MM.1S (cell line): ENCODE results near the gene ZNF570.

Experiments
- DNase-seq: peaks from one replicate; pipeline ENCODE4 v3.0.0-alpha.2; 2015
- H2AFZ ChIP-seq: fragments of 300-600 bp; sonication (generic); 2 replicates; pipeline ENCODE4 v1.6.0; 2016; ENCODE audit warnings: antibody characterized with exemption, low read length
- H3F3A ChIP-seq: fragments of 300-600 bp; sonication (generic); 2 replicates; pipeline ENCODE4 v1.6.1; 2016; ENCODE audit warnings: mild to moderate bottlenecking, antibody characterized with exemption, low read length, moderate library complexity, mixed read lengths; ENCODE audit not compliant: insufficient read depth
- H3K27ac ChIP-seq: fragments of 300-600 bp; sonication (generic); 2 replicates; pipeline ENCODE4 v1.5.1; 2016; ENCODE audit warnings: mild to moderate bottlenecking, low read length
- H3K27me3 ChIP-seq: fragments of 300-600 bp; sonication (generic); replicated peaks from 2 replicates; pipeline ENCODE4 v1.6.0; 2016; ENCODE audit warnings: low read length; ENCODE audit not compliant: insufficient read depth
- H3K36me3 ChIP-seq: fragments of 300-600 bp; sonication (generic); replicated peaks from 2 replicates; pipeline ENCODE4 v1.6.1; 2016; ENCODE audit warnings: mild to moderate bottlenecking, low read length, mixed read lengths; ENCODE audit not compliant: insufficient read depth
- H3K4me1 ChIP-seq: fragments of 300-600 bp; sonication (generic); 2 replicates; pipeline ENCODE4 v1.6.1; 2016; ENCODE audit warnings: low read length, mixed read lengths
- H3K4me2 ChIP-seq: fragments of 300-600 bp; sonication (generic); 2 replicates; pipeline ENCODE4 v1.6.0; 2016; ENCODE audit warnings: low read depth, low read length
- H3K4me3 ChIP-seq: fragments of 300-600 bp; sonication (generic); 2 replicates; pipeline ENCODE4 v1.5.1; 2016; ENCODE audit warnings: low read length, mixed read lengths
- H3K79me2 ChIP-seq: fragments of 300-600 bp; sonication (generic); 2 replicates; pipeline ENCODE4 v1.6.1; 2016; ENCODE audit warnings: mixed run types, low read length, mixed read lengths
- H3K9ac ChIP-seq: fragments of 300-600 bp; sonication (generic); 2 replicates; pipeline ENCODE4 v1.6.1; 2016; ENCODE audit warnings: low read length, mixed read lengths
- H3K9me2 ChIP-seq: fragments of 300-600 bp; sonication (generic); replicated peaks from 2 replicates; pipeline ENCODE4 v1.6.1; 2016; ENCODE audit warnings: mild to moderate bottlenecking, low read length, mixed read lengths; ENCODE audit not compliant: insufficient read depth
- H3K9me3 ChIP-seq: fragments of 300-600 bp; sonication (generic); replicated peaks from 2 replicates; pipeline ENCODE4 v1.6.1; 2016; ENCODE audit warnings: mild to moderate bottlenecking, low read length, mixed read lengths; ENCODE audit not compliant: insufficient read depth
- H4K20me1 ChIP-seq: fragments of 300-600 bp; sonication (generic); 2 replicates; pipeline ENCODE4 v1.6.1; 2016; ENCODE audit warnings: mild to moderate bottlenecking, low read length, moderate library complexity, mixed read lengths; ENCODE audit not compliant: insufficient read depth
- CTCF ChIP-seq: fragments of 300-600 bp; sonication (generic); IDR thresholded peaks from 2 replicates; pipeline ENCODE4 v1.5.1; 2016; ENCODE audit warnings: antibody characterized with exemption, low read length, mixed read lengths
- EZH2 ChIP-seq: fragments of 300-600 bp; sonication (generic); optimal IDR thresholded peaks from 2 replicates; pipeline ENCODE3; 2017; ENCODE audit warnings: low read depth, mild to moderate bottlenecking, antibody characterized with exemption, low read length, mixed read lengths
- EZH2phosphoT487 ChIP-seq: fragments of 300-600 bp; sonication (generic); IDR thresholded peaks from 2 replicates; pipeline ENCODE4 v1.6.1; 2018; ENCODE audit warnings: antibody characterized with exemption, low read length

Gene ZNF570

GRCh38 chr19:37537391-37537947 is 68.3 kb downstream of the ZNF570 start:
- Histone ChIP-seq H3F3A (no peaks in the 10 kb centered on the region), H3K79me2 (no peaks in the 10 kb centered on the region), H3K4me2 (no peak overlapping the region), H3K9me3 (no peaks in the 10 kb centered on the region), H3K9ac (no peak overlapping the region), H3K4me3 (no peak overlapping the region), H3K36me3 (no peaks in the 10 kb centered on the region), H3K9me2 (no peaks in the 10 kb centered on the region), H2AFZ (no peak overlapping the region), H3K4me1 (no peaks in the 10 kb centered on the region), H3K27me3 (no peaks in the 10 kb centered on the region), H3K27ac (no peak overlapping the region), H4K20me1 (no peaks in the 10 kb centered on the region)
- DNase-seq: no peak
- TF ChIP-seq EZH2 (no peak), CTCF (no peak), EZH2phosphoT487 (no peak)
